ENCODE data around the gene LCN15.
A peak's percentile ranks its signal among the peaks of the same experiment; 100 is the strongest.
"Not testable (repeated sequence)": the region's sequence is repeated elsewhere in the genome, so short reads cannot be mapped to it uniquely, and the experiment has no call there.

LCN15 gene, protein sequence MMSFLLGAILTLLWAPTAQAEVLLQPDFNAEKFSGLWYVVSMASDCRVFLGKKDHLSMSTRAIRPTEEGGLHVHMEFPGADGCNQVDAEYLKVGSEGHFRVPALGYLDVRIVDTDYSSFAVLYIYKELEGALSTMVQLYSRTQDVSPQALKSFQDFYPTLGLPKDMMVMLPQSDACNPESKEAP

GRCh38 chr9:136764301-136764891 is at the start of gene LCN15:
Gene LCN15, minus strand, starts transcription at chr9:136764518. Its CDS starts 30 bp downstream, at chr9:136764488.
- DNase-seq, result no peak

DNA sequence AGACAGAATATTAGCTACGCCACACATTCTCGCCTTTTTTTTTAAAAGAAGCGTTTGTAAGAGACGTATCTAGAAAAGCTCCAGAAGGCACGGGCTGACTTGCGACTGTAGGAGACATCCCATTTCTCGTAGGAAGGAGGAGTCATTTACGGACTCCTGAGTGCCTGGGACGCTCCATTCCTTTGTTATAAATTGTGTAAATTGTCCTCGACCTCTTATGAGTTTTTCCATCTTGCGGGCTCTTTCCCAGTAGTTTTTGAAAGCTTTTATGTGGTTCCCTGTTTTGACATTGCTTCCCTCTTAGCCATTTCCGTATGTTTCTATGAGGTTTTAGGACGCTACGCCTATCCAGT is 44.5 kb upstream of the LCN15 start:
- no peak for DNase-seq

GRCh38 chr9:136808075-136808805 is 43.9 kb upstream of the LCN15 start:
- peak; percentile 50 for DNase-seq

GRCh38 chr9:136807281-136808074 is 43.2 kb upstream of the LCN15 start, which contains the start of gene RABL6:
Gene RABL6, plus strand, starts transcription at chr9:136807948. Its CDS starts 249 bp downstream, at chr9:136808197.
- DNase-seq, result peak; percentile 85

DNA sequence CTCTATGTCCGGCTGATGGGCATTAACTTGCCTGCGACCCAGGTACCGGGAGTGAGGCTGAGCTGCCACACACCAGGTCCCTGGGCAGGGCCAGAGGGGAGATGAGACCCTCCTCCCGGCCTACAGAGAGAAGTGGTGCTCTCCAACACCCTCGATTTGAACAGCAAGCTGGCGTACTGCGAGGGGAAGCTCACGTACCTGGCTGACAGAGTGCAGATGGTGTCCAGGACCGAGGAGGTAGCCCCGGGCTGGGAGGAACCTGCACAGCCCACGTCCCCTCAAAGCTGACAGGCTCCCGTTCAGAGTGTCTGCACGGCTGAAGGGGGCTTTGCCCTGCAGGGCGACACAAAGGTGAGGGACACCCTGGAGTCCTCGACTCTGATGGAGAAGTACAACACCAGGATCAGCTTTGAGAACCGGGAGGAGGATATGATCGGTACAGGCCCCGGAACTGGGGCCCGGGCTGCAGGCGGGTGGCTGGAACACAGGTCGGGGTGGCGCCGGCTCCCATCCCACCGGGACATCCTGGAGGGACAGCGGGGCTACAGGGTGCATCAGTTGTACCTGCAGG is 42.4 kb upstream of the LCN15 start:
- DNase-seq, result no peak

DNA sequence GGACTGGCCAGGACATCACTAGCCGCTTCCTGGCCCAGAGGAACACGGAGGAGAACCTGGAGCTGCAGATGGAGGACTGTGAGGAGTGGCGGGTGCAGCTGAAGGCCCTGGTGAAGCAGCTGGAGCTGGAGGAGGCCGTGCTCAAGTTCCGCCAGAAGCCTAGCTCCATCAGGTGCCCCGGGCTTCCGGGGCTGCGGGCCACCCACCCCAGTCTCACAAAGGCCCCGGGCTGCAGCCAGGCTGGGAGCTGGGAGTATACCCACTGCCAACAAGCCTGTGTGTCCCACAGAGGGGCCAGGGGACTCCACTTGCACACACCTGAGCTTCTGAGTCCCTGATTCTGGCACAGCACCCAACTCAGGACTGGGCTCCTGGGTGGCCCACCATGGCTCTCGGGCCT is 41.7 kb upstream of the LCN15 start:
- DNase-seq, result no peak

DNA sequence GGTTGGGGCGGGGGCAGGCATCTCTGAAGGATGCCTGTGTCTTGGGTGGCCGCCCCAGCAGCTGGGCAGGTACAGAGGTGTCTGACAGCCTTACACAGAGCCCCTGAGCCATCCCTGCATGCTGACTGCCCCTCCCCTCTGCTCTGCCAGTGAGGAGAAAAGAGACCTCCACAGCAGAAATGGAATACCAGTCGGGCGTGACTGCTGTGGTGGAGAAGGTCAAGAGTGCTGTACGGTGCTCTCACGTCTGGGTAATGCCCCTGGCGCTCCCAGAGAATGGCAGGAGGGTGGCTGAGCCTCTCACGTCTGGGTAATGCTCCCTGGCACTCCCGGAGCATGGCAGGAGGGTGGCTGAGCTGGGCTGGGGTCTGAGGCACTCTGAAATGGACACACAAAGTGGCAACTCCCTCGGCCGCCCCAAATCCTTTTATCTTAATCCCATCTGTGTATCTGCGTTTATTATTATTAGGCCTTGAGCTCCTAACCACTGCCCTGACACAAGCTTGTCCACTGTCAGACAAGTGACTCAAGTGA is 41.0 kb upstream of the LCN15 start:
- no peak for DNase-seq

- no peak for DNase-seq
These were observed 40.3 kb upstream of the LCN15 start for GRCh38 chr9:136804509-136805206.

GRCh38 chr9:136803551-136804508 is 39.5 kb upstream of the LCN15 start:
- no peak for DNase-seq

- not testable (repeated sequence) for DNase-seq
These were observed 38.8 kb upstream of the LCN15 start for GRCh38 chr9:136803009-136803550.

DNA sequence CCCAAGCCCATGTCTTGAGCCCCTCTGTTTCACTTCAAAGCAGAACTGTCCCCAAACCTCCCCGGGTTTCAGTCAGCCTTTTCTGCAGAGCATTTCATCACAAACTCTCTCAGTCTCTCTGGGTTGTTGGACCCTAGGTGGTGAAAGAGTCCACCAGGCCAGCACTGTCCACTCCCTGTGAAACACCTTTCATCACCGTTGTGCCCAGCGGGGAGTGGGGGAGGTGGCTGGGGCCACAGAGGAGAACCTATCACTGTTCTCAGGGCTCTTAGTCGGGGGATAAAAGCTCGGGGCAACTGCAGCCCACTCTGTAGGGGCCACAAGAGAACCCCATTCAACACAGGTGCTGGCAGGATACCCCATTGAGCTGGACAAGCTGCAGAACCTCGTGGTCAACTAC is 38.0 kb upstream of the LCN15 start:
- no peak for DNase-seq

DNA sequence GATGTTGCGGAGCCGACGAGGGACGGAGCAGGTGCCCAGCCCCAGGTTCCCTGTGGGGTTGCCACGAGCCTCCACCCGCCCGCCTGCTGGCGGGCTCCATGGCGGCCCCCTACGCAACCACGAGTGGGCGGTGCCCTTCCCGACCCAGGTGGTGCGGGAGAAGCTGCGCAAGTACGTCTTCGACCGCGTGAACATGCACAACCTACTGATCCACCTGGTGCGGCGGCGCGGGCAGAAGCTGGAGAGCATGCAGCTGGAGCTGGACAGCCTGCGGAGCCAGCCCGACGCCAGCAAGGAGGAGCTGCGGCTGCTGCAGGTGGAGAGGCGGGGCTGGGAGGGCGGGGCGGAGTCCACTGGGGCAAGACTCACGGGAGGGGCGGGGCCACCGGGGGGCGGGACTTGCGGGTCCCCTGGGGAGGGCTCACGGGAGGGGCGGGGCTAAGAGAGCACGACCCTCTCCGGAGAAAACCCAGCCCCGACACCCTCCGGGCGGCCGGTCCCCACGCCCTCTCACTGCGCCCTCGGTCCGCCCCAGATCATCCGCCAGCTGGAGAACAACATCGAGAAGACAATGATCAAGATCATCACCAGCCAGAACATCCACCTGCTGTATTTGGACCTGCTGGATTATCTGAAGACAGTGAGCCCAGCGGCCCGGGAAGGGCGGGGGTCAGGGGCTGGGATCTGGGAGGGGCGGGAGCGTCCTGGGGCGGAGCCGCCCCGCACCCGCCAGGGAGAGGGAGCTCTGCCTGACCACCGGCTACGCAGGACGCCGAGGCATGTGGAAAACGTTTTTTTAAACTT is 35.7 kb upstream of the LCN15 start:
- DNase-seq, result peak; percentile 93

DNA sequence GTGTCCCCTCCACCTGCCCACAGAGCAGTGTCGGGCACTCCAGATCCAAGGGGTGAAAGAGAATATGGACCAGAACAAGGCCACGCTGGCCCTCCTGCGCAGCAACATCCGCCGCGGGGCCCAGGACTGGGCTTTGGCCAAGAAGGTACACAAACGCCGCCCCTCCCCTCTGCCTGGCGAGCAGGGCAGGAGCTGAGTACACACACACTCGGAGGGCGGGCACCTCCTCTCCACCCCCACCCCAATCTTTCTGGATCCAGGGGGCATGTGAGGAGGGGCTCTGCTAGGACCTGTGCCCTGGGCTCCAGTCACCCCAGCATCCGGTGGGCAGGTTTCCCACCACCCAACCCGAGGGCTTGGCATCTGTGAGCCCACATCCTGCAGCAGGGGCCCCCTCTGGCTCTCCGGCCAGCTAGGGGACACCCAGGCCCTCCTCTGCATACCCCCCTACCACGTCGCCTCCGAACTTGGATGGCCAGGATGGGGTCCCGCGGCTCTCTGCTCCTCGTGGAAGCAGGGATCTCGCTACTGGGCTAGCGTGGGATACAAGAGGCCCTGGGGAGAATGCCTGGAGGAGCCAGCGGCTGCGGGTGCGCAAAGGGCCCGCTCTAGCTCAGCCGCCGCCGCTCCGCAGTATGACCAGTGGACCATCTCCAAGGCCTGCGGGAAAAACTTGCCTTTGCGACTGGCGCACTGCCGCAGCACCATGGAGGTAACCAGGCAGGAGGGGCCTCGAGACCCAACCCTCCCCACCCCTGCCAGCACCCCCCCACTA is 34.9 kb upstream of the LCN15 start:
- no peak for DNase-seq

DNA sequence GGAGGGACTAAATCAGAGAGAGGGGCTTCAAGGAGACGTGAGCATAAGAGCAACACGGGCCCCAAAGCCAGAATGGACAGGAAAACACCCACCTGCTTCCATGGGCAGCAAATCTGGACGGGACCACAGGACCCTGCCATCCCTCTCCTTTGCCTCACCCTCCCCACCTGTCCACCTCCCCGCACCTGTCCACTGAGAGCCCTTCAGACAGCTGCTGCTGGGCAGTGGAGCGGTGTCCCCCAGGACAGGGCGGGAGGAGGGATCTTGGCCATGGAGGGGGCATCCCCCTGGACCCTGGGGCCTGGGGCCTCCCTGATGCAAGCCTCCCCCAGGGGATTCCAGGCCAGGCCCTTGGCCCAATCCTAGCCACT is 34.4 kb upstream of the LCN15 start:
- no peak for DNase-seq

- not testable (repeated sequence) for DNase-seq
These were observed 32.5 kb upstream of the LCN15 start for GRCh38 chr9:136796775-136797347.

- no peak for DNase-seq
These were observed 32.0 kb upstream of the LCN15 start, which contains the start of gene CCDC183 for GRCh38 chr9:136796238-136796774. Gene CCDC183, plus strand, starts transcription at chr9:136796338. Its CDS starts 60 bp downstream, at chr9:136796398.

DNA sequence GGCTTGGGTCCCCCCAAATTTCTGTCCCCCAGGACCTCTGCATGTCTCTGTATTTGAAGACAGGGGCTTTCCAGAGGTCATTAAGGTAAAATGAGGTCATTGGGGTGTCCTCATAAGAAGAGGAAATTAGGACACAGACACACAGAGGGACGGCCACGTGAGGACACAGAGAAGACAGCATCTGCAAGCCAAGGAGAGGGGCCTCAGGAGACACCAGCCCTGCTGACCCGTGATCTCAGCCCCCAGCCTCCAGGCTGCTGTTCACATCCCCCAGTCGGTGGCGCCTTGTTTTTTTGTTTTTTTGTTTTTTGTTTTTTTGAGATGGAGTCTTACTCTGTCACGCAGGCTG is 30.7 kb upstream of the LCN15 start:
- no peak for DNase-seq

GRCh38 chr9:136794281-136794999 is 30.1 kb upstream of the LCN15 start:
- DNase-seq, result no peak

Data from stimulated activated CD8-positive, alpha-beta memory T cell treated with anti-CD3 and anti-CD28 coated beads, Interleukin-4, amount 100 ng/mL, for 48 hours (primary cell).